Liver (tissue), 9 donors: Measurements from ENCODE around the gene REPS1. TPM values are rescaled to one million over a fixed set of nuclear protein-coding genes. Genes with fewer than 3 reads are reported as not detected.

Experiments used
- DNase-seq: peaks from one replicate; pipeline ENCODE4 v3.0.0-alpha.2; 2017; ENCODE audit warnings: low spot score
- H3K27ac ChIP-seq, 2 donors: one replicate each; pipeline ENCODE4 v1.7.0; 2013; ENCODE audit warnings: inconsistent platforms in 2 of 2, low read length in 2 of 2, control low read depth in 1 of 2, low read depth in 1 of 2, mild to moderate bottlenecking in 1 of 2
- H3K27me3 ChIP-seq, 4 donors: one replicate each; pipeline versions ENCODE4 v1.6.1 to v1.7.0; 2013; ENCODE audit warnings: low read length in 3 of 4, inconsistent platforms in 1 of 4, mild to moderate bottlenecking in 1 of 4, moderate library complexity in 1 of 4; ENCODE audit not compliant: control insufficient read depth in 4 of 4, insufficient read depth in 4 of 4
- H3K36me3 ChIP-seq, 4 donors: one replicate each; pipeline versions ENCODE4 v1.6.1 to v1.7.0; 2013; ENCODE audit warnings: low read length in 3 of 4, mild to moderate bottlenecking in 3 of 4, low read depth in 1 of 4, moderate library complexity in 1 of 4; ENCODE audit not compliant: control insufficient read depth in 4 of 4, insufficient read depth in 3 of 4
- H3K4me1 ChIP-seq, 4 donors: one replicate each; pipeline versions ENCODE4 v1.6.1 to v1.7.0; 2013; ENCODE audit warnings: low read length in 3 of 4, mild to moderate bottlenecking in 3 of 4, moderate library complexity in 1 of 4; ENCODE audit not compliant: control insufficient read depth in 4 of 4, insufficient read depth in 4 of 4
- H3K4me3 ChIP-seq, 3 donors: one replicate each; pipeline versions ENCODE4 v1.6.1 to v1.7.0; 2013; ENCODE audit warnings: low read length in 3 of 3, control low read depth in 1 of 3, low read depth in 1 of 3, mild to moderate bottlenecking in 1 of 3
- H3K9ac ChIP-seq, 2 donors: one replicate each; pipeline ENCODE4 v1.7.0; 2013; ENCODE audit warnings: low read length in 2 of 2, mild to moderate bottlenecking in 2 of 2, moderate library complexity in 2 of 2, control low read depth in 1 of 2, low read depth in 1 of 2
- H3K9me3 ChIP-seq, 4 donors: one replicate each; pipeline versions ENCODE4 v1.6.1 to v1.7.0; 2013; ENCODE audit warnings: low read length in 3 of 4; ENCODE audit not compliant: control insufficient read depth in 4 of 4
- CTCF ChIP-seq: fragments of 150-350 bp; IDR thresholded peaks from 2 replicates; pipeline ENCODE4 v1.5.1; 2017; ENCODE audit warnings: improper control_type of control experiment, low read depth, low read length; ENCODE audit not compliant: missing input control
- EGR1 ChIP-seq, 2 donors: IDR thresholded peaks; 2 replicates each; pipeline ENCODE4 v1.6.1; 2016 to 2018; ENCODE audit warnings: antibody characterized with exemption in 2 of 2, low read depth in 2 of 2
- FOXA2 ChIP-seq: IDR thresholded peaks from 2 replicates; pipeline ENCODE4 v1.6.1; 2016; ENCODE audit warnings: antibody characterized with exemption
- GABPA ChIP-seq, 2 donors: IDR thresholded peaks in 1 of 2; conservative IDR thresholded peaks in 1 of 2; 2 replicates each; pipeline ENCODE4 v1.6.1; 2016; ENCODE audit warnings: antibody characterized with exemption in 2 of 2, mild to moderate bottlenecking in 1 of 2, moderate library complexity in 1 of 2
- HNF4A ChIP-seq, 2 donors: conservative IDR thresholded peaks; 2 replicates each; pipeline ENCODE4 v1.6.1; 2016; ENCODE audit warnings: antibody characterized with exemption in 2 of 2, mild to moderate bottlenecking in 2 of 2
- HNF4G ChIP-seq: IDR thresholded peaks from 2 replicates; pipeline ENCODE4 v1.6.1; 2016; ENCODE audit warnings: antibody characterized with exemption
- JUND ChIP-seq, 2 donors: IDR thresholded peaks; 2 replicates each; pipeline ENCODE4 v1.6.1; 2016; ENCODE audit warnings: antibody characterized with exemption in 2 of 2
- NR2F2 ChIP-seq: IDR thresholded peaks from 2 replicates; pipeline ENCODE4 v1.6.1; 2016; ENCODE audit warnings: antibody characterized with exemption
- RAD21 ChIP-seq, 2 donors: IDR thresholded peaks; 2 replicates each; pipeline ENCODE4 v1.6.1; 2016; ENCODE audit warnings: antibody characterized with exemption in 2 of 2, mild to moderate bottlenecking in 2 of 2
- RXRA ChIP-seq, 2 donors: IDR thresholded peaks; 2 replicates each; pipeline ENCODE4 v1.6.1; 2017 to 2018; ENCODE audit warnings: antibody characterized with exemption in 2 of 2, mild to moderate bottlenecking in 1 of 2
- TAF1 ChIP-seq: conservative IDR thresholded peaks from 2 replicates; pipeline ENCODE4 v1.6.1; 2016; ENCODE audit warnings: antibody characterized with exemption, mild to moderate bottlenecking
- WGBS: extraction: QIAGEN DNeasy Blood & Tissue Kit; methylation state at CpG from one replicate; pipeline ENCODE4 v1.1.7; 2013; 5-methylcytosine and 5-hydroxymethylcytosine counted together
- polyA plus RNA-seq, 2 donors: library from polyadenylated mRNA; stranded (reverse) in 1 of 2; unstranded in 1 of 2; fragments of 200-250 nt in 1 of 2; fragments of >200 nt in 1 of 2; fragmentation: Nextera tagmentation in 1 of 2; extraction: Ambion mirVana in 1 of 2; gene quantifications; one replicate each; pipeline versions ENCODE4 v1.2.1 to v1.2.3, GENCODE V29; 2013 to 2015
- total RNA-seq, 2 donors: library from RNA; depleted of rRNA; stranded (reverse); fragments of >200 nt; gene quantifications; one replicate each; pipeline ENCODE4 v1.2.3, GENCODE V29; 2014
- TF ChIP-seq, protein P1 (sequence below): IDR thresholded peaks from 2 replicates; pipeline ENCODE4 v1.6.1; 2016; ENCODE audit warnings: antibody characterized with exemption
- TF ChIP-seq, protein P2 (sequence below): IDR thresholded peaks from 2 replicates; pipeline ENCODE4 v1.6.1; 2016; ENCODE audit warnings: antibody characterized with exemption
- donor health status: healthy.
- donor health status: healthy.
- donor health status: healthy.
- donor health status: healthy.
- donor health status: healthy.

Gene REPS1
- total and polyA plus RNA-seq, 4 donors = 12.3 to 46.4 (median 21.1) TPM

GRCh38 chr6:138869398-138869797 lies 118.7 kb downstream of the REPS1 start:
- Histone ChIP-seq H3K9ac (no peak overlapping the region), H3K4me3 (no peak overlapping the region), H3K4me1 (no peaks in the 10 kb centered on the region), H3K27ac (no peak overlapping the region), H3K36me3 (no peaks in the 10 kb centered on the region), H3K9me3 (no peaks in the 10 kb centered on the region), H3K27me3 (no peaks in the 10 kb centered on the region)
- TF ChIP-seq GABPA (IDR thresholded peaks at IDR 0.05 in 1 of 2, conservative IDR thresholded peaks at IDR 0.05 in 1 of 2) (no peak), RAD21 (IDR thresholded peaks at IDR 0.05) (no peak), HNF4A (conservative IDR thresholded peaks at IDR 0.05) (no peak), JUND (IDR thresholded peaks at IDR 0.05) (no peak), HNF4G (no peak)
- 92% methylated on average over 4 of the region's 4 CpGs for WGBS
- no peak for DNase-seq

DNA sequence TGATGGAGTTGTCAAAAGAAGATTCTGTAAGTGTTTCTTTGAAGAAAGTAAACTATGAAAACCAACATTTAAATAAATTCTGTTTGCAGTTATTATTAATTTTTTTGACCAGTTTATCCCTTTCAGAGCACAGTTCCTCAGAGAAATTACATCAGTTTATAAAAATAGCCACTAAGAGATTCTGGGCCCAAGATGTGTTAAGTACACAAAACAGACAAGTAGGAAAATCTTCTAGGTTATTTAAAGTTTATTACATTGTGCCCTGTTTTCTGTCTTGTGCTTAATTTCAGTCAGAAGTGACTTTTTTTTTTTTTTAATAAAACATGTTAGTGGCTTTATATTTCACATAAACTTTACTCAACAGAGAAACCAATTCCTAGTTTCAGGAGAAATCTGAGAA lies 119.9 kb downstream of the REPS1 start:
- Histone ChIP-seq H3K9ac (no peak overlapping the region), H3K4me1 (no peaks in the 10 kb centered on the region), H3K27ac (no peak overlapping the region), H3K4me3 (no peak overlapping the region), H3K27me3 (no peaks in the 10 kb centered on the region), H3K36me3 (no peaks in the 10 kb centered on the region), H3K9me3 (no peaks in the 10 kb centered on the region)
- TF ChIP-seq RAD21 (IDR thresholded peaks at IDR 0.05) (no peak), FOXA2 (no peak), CTCF (no peak), TAF1 (no peak)
- TF ChIP-seq, protein P1, sequence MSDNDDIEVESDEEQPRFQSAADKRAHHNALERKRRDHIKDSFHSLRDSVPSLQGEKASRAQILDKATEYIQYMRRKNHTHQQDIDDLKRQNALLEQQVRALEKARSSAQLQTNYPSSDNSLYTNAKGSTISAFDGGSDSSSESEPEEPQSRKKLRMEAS = no peak
- no peak for DNase-seq

- no peaks in the 10 kb centered on the region for H3K9me3 ChIP-seq
- TF ChIP-seq, protein P2, sequence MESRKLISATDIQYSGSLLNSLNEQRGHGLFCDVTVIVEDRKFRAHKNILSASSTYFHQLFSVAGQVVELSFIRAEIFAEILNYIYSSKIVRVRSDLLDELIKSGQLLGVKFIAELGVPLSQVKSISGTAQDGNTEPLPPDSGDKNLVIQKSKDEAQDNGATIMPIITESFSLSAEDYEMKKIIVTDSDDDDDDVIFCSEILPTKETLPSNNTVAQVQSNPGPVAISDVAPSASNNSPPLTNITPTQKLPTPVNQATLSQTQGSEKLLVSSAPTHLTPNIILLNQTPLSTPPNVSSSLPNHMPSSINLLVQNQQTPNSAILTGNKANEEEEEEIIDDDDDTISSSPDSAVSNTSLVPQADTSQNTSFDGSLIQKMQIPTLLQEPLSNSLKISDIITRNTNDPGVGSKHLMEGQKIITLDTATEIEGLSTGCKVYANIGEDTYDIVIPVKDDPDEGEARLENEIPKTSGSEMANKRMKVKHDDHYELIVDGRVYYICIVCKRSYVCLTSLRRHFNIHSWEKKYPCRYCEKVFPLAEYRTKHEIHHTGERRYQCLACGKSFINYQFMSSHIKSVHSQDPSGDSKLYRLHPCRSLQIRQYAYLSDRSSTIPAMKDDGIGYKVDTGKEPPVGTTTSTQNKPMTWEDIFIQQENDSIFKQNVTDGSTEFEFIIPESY = no peak
- TF ChIP-seq EGR1 (IDR thresholded peaks at IDR 0.05; ENCODE audit: low read depth in 2 of 2) = no peak
- no peak for TF ChIP-seq NR2F2
- no peak for TF ChIP-seq RXRA (IDR thresholded peaks at IDR 0.05)
- H3K4me1 ChIP-seq = no peaks in the 10 kb centered on the region
- H3K4me3 ChIP-seq = no peak overlapping the region
- no peak for DNase-seq
- H3K27ac ChIP-seq = no peak overlapping the region
- H3K36me3 ChIP-seq = no peaks in the 10 kb centered on the region
- H3K27me3 ChIP-seq = no peaks in the 10 kb centered on the region
- WGBS = 95% methylated on average over 6 of the region's 6 CpGs
- H3K9ac ChIP-seq = no peak overlapping the region
Measured at GRCh38 chr6:138865480-138866109, 122.5 kb downstream of the REPS1 start.
